Mucosa of descending colon (tissue), 3 donors: Measurements from ENCODE around the gene IQGAP2. TPM values are rescaled to one million over a fixed set of nuclear protein-coding genes. Genes with fewer than 3 reads are reported as not detected.

Source experiments
- ATAC-seq: fragments of 200-7000 bp; cut with Tn5 transposase; one replicate; pipeline ENCODE4 v1.9.1; 2020; ENCODE audit warnings: mild to moderate bottlenecking, moderate library complexity
- DNase-seq, 3 donors: peaks; one replicate each; pipeline ENCODE4 v3.0.0-alpha.2; 2020
- H3K36me3 ChIP-seq: fragments of 200-600 bp; one replicate; pipeline ENCODE4 v1.8.0; 2021; ENCODE audit warnings: low read depth, mild to moderate bottlenecking
- H3K4me1 ChIP-seq: fragments of 200-600 bp; one replicate; pipeline ENCODE4 v1.8.0; 2021; ENCODE audit warnings: low read depth, mild to moderate bottlenecking
- H3K4me3 ChIP-seq: fragments of 200-600 bp; one replicate; pipeline ENCODE4 v1.8.0; 2021; ENCODE audit warnings: mild to moderate bottlenecking
- H3K9me3 ChIP-seq: fragments of 200-600 bp; one replicate; pipeline ENCODE4 v1.8.0; 2021; ENCODE audit warnings: mild to moderate bottlenecking
- intact Hi-C, 2 donors: fragments of 100-400 bp; cut with DNase I in 1 of 2; cut with micrococcal nuclease in 1 of 2; formaldehyde crosslinking; loops; one replicate each; pipeline versions ENCODE4 v1.11.0 to v1.11.1; 2022; cut with DNase I, micrococcal nuclease
- total RNA-seq, 3 donors: library from RNA; stranded (reverse); fragmentation: NEBNext Ultra II Directional in 2 of 3; extraction: Animal tissue kit (Norgen Biotek cat#: 25700) in 2 of 3; gene quantifications; one replicate each; pipeline versions ENCODE4 v1.2.1 to v1.2.4, GENCODE V29; 2021 to 2023
- TF ChIP-seq, protein P1 (sequence below): fragments of 200-600 bp; IDR thresholded peaks from one replicate; pipeline ENCODE4 v1.8.0; 2022; ENCODE audit warnings: antibody characterized with exemption, mild to moderate bottlenecking
- donor health status: DM: no; HTN: no; CAD: no; lungs with moderate emphysema.
- donor health status: DM: no; HTN: no; CAD: no.
- donor health status: DM: no; HTN: yes; CAD: no.

Gene IQGAP2
- total RNA-seq, 3 donors from 2014 or later, result 59.7 to 159 (median 84.8) TPM

- no peak for ATAC-seq
These were observed 132.5 kb downstream of the IQGAP2 start for GRCh38 chr5:76535577-76535976.

GRCh38 chr5:76537073-76537543 is 134.0 kb downstream of the IQGAP2 start:
- Histone ChIP-seq H3K9me3 (no peaks in the 10 kb centered on the region), H3K4me1 (no peaks in the 10 kb centered on the region), H3K36me3 (no peaks in the 10 kb centered on the region), H3K4me3 (no peak overlapping the region)
- peak; percentile 22 for ATAC-seq
- TF ChIP-seq, protein P1, sequence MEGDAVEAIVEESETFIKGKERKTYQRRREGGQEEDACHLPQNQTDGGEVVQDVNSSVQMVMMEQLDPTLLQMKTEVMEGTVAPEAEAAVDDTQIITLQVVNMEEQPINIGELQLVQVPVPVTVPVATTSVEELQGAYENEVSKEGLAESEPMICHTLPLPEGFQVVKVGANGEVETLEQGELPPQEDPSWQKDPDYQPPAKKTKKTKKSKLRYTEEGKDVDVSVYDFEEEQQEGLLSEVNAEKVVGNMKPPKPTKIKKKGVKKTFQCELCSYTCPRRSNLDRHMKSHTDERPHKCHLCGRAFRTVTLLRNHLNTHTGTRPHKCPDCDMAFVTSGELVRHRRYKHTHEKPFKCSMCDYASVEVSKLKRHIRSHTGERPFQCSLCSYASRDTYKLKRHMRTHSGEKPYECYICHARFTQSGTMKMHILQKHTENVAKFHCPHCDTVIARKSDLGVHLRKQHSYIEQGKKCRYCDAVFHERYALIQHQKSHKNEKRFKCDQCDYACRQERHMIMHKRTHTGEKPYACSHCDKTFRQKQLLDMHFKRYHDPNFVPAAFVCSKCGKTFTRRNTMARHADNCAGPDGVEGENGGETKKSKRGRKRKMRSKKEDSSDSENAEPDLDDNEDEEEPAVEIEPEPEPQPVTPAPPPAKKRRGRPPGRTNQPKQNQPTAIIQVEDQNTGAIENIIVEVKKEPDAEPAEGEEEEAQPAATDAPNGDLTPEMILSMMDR, result no peak
- intact Hi-C loops, result no loop called here
- DNase-seq, result no peak

More at GRCh38 chr5:76535577-76535976, 132.5 kb downstream of the IQGAP2 start:
- H3K4me3 ChIP-seq, result no peak overlapping the region
- DNase-seq, result no peak
- TF ChIP-seq, protein P1, result no peak
- H3K9me3 ChIP-seq, result no peaks in the 10 kb centered on the region
- H3K36me3 ChIP-seq, result no peaks in the 10 kb centered on the region
- intact Hi-C loops, result no loop called here
- H3K4me1 ChIP-seq, result no peaks in the 10 kb centered on the region

DNA sequence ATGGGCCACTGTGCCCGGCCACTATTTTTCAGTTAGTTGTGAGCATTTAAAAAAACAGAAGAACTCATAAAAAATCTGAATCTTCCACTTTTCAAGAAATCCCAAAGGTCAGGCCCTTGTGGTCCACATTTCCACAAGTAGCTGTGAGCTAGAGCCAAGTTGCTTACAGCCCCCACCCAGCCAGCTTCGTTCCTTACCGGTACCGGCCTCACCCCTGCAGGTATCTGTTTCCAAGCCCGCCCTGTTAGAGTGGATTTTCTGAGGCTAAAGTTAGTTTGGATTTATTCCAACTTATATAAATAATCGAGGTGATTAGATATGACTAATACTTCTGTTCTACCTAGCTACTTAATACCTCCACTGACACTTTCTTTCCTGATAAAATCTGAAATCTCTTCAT is 139.2 kb downstream of the IQGAP2 start:
- ATAC-seq (no peak), DNase-seq (no peak)
- Histone ChIP-seq H3K36me3 (no peaks in the 10 kb centered on the region), H3K4me1 (peaks cover 26% of the 10 kb centered on the region), H3K9me3 (no peaks in the 10 kb centered on the region), H3K4me3 (no peak overlapping the region)
- intact Hi-C loops, result loop anchor here in 1 of 2 donors (10.0 kb wide), 1 partner anchor 137 kb away; the partner anchor contains the start of gene IQGAP2
- TF ChIP-seq, protein P1, result no peak

- Histone ChIP-seq H3K36me3 (no peaks in the 10 kb centered on the region), H3K4me1 (peaks cover 35% of the 10 kb centered on the region), H3K9me3 (no peaks in the 10 kb centered on the region), H3K4me3 (no peak overlapping the region)
- TF ChIP-seq, protein P1, result no peak
- ATAC-seq, result peak; percentile 32
- peak in 1 of 3 donors; percentile 34 for DNase-seq
- intact Hi-C loops, result loop anchor here in 1 of 2 donors (10.0 kb wide), 1 partner anchor 138 kb away; the partner anchor contains the start of gene IQGAP2
These were observed 140.0 kb downstream of the IQGAP2 start for GRCh38 chr5:76542887-76543690.

GRCh38 chr5:76544268-76544926 is 141.3 kb downstream of the IQGAP2 start:
- Histone ChIP-seq H3K9me3 (no peaks in the 10 kb centered on the region), H3K36me3 (no peaks in the 10 kb centered on the region), H3K4me3 (no peak overlapping the region), H3K4me1 (peaks cover 45% of the 10 kb centered on the region)
- ATAC-seq (peak; percentile 79), DNase-seq (peak; percentile 71 to 79 (median 72))
- TF ChIP-seq, protein P1, result peak; percentile 61
- intact Hi-C loops, result loop anchor here in 1 of 2 donors (10.0 kb wide), 1 partner anchor 140 kb away; the partner anchor contains the start of gene IQGAP2
